Esophagus squamous epithelium (tissue), 5 donors: ENCODE data around the gene HIPK2. TPM values are rescaled to one million over a fixed set of nuclear protein-coding genes. Genes with fewer than 3 reads are reported as not detected.

Source experiments
- DNase-seq: peaks from one replicate; lab custom pipeline; 2025; lab: John Stamatoyannopoulos, UW
- H3K27ac ChIP-seq, 4 donors: fragments of 200-600 bp; sonication (generic); one replicate each; pipeline ENCODE4 v1.5.1; 2016 to 2019; ENCODE audit warnings: mild to moderate bottlenecking in 1 of 4
- H3K27me3 ChIP-seq, 4 donors: fragments of 200-600 bp; sonication (generic); 1 replicate in 3 of 4; 2 replicates in 1 of 4; pipeline versions ENCODE4 v1.5.1 to v1.6.0; 2017 to 2021; ENCODE audit warnings: antibody characterized with exemption in 1 of 4
- H3K36me3 ChIP-seq, 3 donors: fragments of 200-600 bp; sonication (generic); one replicate each; pipeline ENCODE4 v1.5.1; 2016 to 2019
- H3K4me1 ChIP-seq, 3 donors: fragments of 200-600 bp; sonication (generic); one replicate each; pipeline ENCODE4 v1.5.1; 2017 to 2019
- H3K4me3 ChIP-seq, 4 donors: fragments of 200-600 bp; sonication (generic); 1 replicate in 3 of 4; 2 replicates in 1 of 4; pipeline ENCODE4 v1.5.1; 2016 to 2019; ENCODE audit warnings: mild to moderate bottlenecking in 2 of 4, moderate library complexity in 1 of 4
- H3K9me3 ChIP-seq, 3 donors: fragments of 200-600 bp; sonication (generic); one replicate each; pipeline ENCODE4 v1.5.1; 2016 to 2019
- CTCF ChIP-seq, 6 experiments: fragments of 450-650 bp in 4 of 6; fragments of 200-600 bp in 2 of 6; sonication (generic) in 2 of 6; IDR thresholded peaks; one replicate each; pipeline ENCODE4 v1.5.1; 2016 to 2019; ENCODE audit warnings: antibody characterized with exemption in 6 of 6, mild to moderate bottlenecking in 4 of 6, moderate library complexity in 4 of 6
- POLR2A ChIP-seq, 4 donors: fragments of 450-650 bp; IDR thresholded peaks; one replicate each; pipeline ENCODE4 v1.6.1; 2017; ENCODE audit warnings: antibody characterized with exemption in 4 of 4, mild to moderate bottlenecking in 4 of 4, moderate library complexity in 3 of 4
- WGBS, 2 donors: methylation state at CpG; one replicate each; pipeline ENCODE4 v1.1.5; 2018; 5-methylcytosine and 5-hydroxymethylcytosine counted together
- intact Hi-C: fragments of 100-400 bp; cut with DNase I; formaldehyde crosslinking; loops from one replicate; pipeline ENCODE4 v1.15.0; 2022
- total RNA-seq, 4 donors: library from RNA; depleted of rRNA; stranded (reverse); fragments of >200 nt; gene quantifications; one replicate each; pipeline ENCODE4 v1.1.0, GENCODE V29; 2016
- donor health status: DM: yes; HTN: yes; CAD: no.

Gene HIPK2
- total RNA-seq, 4 donors from 2014 or later = 17.8 to 37.9 (median 29.3) TPM

GRCh38 chr7:139567647-139568345 is 210.0 kb downstream of the HIPK2 start:
- H3K4me3 ChIP-seq = no peak overlapping the region
- 88 to 92% methylated on average over 11 to 14 of the region's 14 CpGs for WGBS, 2 donors
- no peak for TF ChIP-seq POLR2A (IDR thresholded peaks at IDR 0.05)
- TF ChIP-seq CTCF (IDR thresholded peaks at IDR 0.05) = no peak
- H3K27me3 ChIP-seq = no peaks in the 10 kb centered on the region
- peaks cover 2 to 78% (median 9%) of the 10 kb centered on the region in 3 donors for H3K36me3 ChIP-seq
- no peaks in the 10 kb centered on the region for H3K9me3 ChIP-seq
- no peak overlapping the region for H3K27ac ChIP-seq
- no peak for DNase-seq
- intact Hi-C loops = no loop called here
- H3K4me1 ChIP-seq = no peaks in the 10 kb centered on the region

GRCh38 chr7:139566736-139567646 is 210.8 kb downstream of the HIPK2 start:
- no peaks in the 10 kb centered on the region for H3K27me3 ChIP-seq
- intact Hi-C loops = no loop called here
- 87 to 90% methylated on average over 15 of the region's 15 CpGs for WGBS, 2 donors
- TF ChIP-seq POLR2A (IDR thresholded peaks at IDR 0.05) = no peak
- no peak for TF ChIP-seq CTCF (IDR thresholded peaks at IDR 0.05)
- no peaks in the 10 kb centered on the region for H3K4me1 ChIP-seq
- peaks cover 0 to 74% (median 7%) of the 10 kb centered on the region in 3 donors for H3K36me3 ChIP-seq
- no peak overlapping the region for H3K4me3 ChIP-seq
- DNase-seq = no peak
- no peak overlapping the region for H3K27ac ChIP-seq
- H3K9me3 ChIP-seq = no peaks in the 10 kb centered on the region

- intact Hi-C loops = no loop called here
- Histone ChIP-seq H3K36me3 (peaks cover 0 to 64% (median 7%) of the 10 kb centered on the region in 3 donors), H3K9me3 (no peaks in the 10 kb centered on the region), H3K27ac (no peak overlapping the region), H3K27me3 (no peaks in the 10 kb centered on the region), H3K4me3 (no peak overlapping the region), H3K4me1 (no peaks in the 10 kb centered on the region)
- WGBS, 2 donors = 91 to 95% methylated on average over 3 to 6 of the region's 6 CpGs
- DNase-seq = no peak
- no peak for TF ChIP-seq CTCF (IDR thresholded peaks at IDR 0.05)
- TF ChIP-seq POLR2A (IDR thresholded peaks at IDR 0.05) = no peak
These were observed 211.7 kb downstream of the HIPK2 start for GRCh38 chr7:139566075-139566474.

GRCh38 chr7:139563856-139564255 is 213.9 kb downstream of the HIPK2 start:
- intact Hi-C loops = no loop called here
- H3K36me3 ChIP-seq = peaks cover 0 to 42% (median 6%) of the 10 kb centered on the region in 3 donors
- TF ChIP-seq POLR2A (IDR thresholded peaks at IDR 0.05) (no peak), CTCF (IDR thresholded peaks at IDR 0.05) (no peak)
- H3K27ac ChIP-seq = no peak overlapping the region
- no peaks in the 10 kb centered on the region for H3K9me3 ChIP-seq
- no peaks in the 10 kb centered on the region for H3K4me1 ChIP-seq
- 82 to 90% methylated on average over 5 of the region's 5 CpGs for WGBS, 2 donors
- no peaks in the 10 kb centered on the region for H3K27me3 ChIP-seq
- H3K4me3 ChIP-seq = no peak overlapping the region
- DNase-seq = no peak
